Ascending aorta (tissue), 2 donors: ENCODE measurements around the gene HCN2. TPM values are rescaled to one million over a fixed set of nuclear protein-coding genes. Genes with fewer than 3 reads are reported as not detected.
A peak's percentile ranks its signal among the peaks of the same experiment; 100 is the strongest.

ENCODE experiments used
- DNase-seq, 2 donors: peaks; one replicate each; pipeline ENCODE4 v3.0.0-alpha.2; 2019; ENCODE audit warnings: low spot score in 2 of 2
- H3K27ac ChIP-seq, 2 donors: fragments of 200-600 bp; sonication (generic); one replicate each; pipeline ENCODE4 v1.5.1; 2016 to 2017; ENCODE audit warnings: mild to moderate bottlenecking in 1 of 2
- H3K27me3 ChIP-seq: fragments of 200-600 bp; sonication (generic); one replicate; pipeline ENCODE4 v1.5.1; 2017
- H3K36me3 ChIP-seq, 2 donors: fragments of 200-600 bp; sonication (generic); one replicate each; pipeline ENCODE4 v1.5.1; 2016
- H3K4me1 ChIP-seq, 2 donors: fragments of 200-600 bp; sonication (generic); one replicate each; pipeline ENCODE4 v1.5.1; 2016 to 2017; ENCODE audit warnings: mild to moderate bottlenecking in 1 of 2
- H3K4me3 ChIP-seq, 2 donors: fragments of 200-600 bp; sonication (generic); one replicate each; pipeline ENCODE4 v1.5.1; 2016 to 2017; ENCODE audit warnings: mild to moderate bottlenecking in 1 of 2
- H3K9me3 ChIP-seq, 2 donors: fragments of 200-600 bp; sonication (generic); one replicate each; pipeline ENCODE4 v1.5.1; 2016
- CTCF ChIP-seq, 3 experiments: fragments of 200-600 bp in 2 of 3; fragments of 450-650 bp in 1 of 3; sonication (generic) in 2 of 3; IDR thresholded peaks; one replicate each; pipeline ENCODE4 v1.5.1; 2016 to 2019; ENCODE audit warnings: antibody characterized with exemption in 3 of 3, mild to moderate bottlenecking in 1 of 3, moderate library complexity in 1 of 3
- intact Hi-C: fragments of 100-400 bp; cut with DNase I; formaldehyde crosslinking; loops from one replicate; pipeline ENCODE4 v1.15.1; 2023
- total RNA-seq: library from RNA; depleted of rRNA; stranded (reverse); fragments of >200 nt; gene quantifications from one replicate; pipeline ENCODE4 v1.1.0, GENCODE V29; 2016

Gene HCN2
- total RNA-seq, 1 donor from 2014 or later = not detected

GRCh38 chr19:608155-609003 lies 18.7 kb downstream of the HCN2 start:
- no peak for TF ChIP-seq CTCF (IDR thresholded peaks at IDR 0.05)
- no peaks in the 10 kb centered on the region for H3K27me3 ChIP-seq

GRCh38 chr19:609004-609346 lies 19.3 kb downstream of the HCN2 start:
- no peak for TF ChIP-seq CTCF (IDR thresholded peaks at IDR 0.05)
- no peaks in the 10 kb centered on the region for H3K4me1 ChIP-seq
- no peaks in the 10 kb centered on the region for H3K36me3 ChIP-seq
- H3K4me3 ChIP-seq = no peak overlapping the region
- no peaks in the 10 kb centered on the region for H3K27me3 ChIP-seq
- H3K9me3 ChIP-seq = no peaks in the 10 kb centered on the region
- no peak for DNase-seq
- intact Hi-C loops = no loop called here
- H3K27ac ChIP-seq = no peak overlapping the region

More at GRCh38 chr19:608155-609003, 18.7 kb downstream of the HCN2 start:
- H3K4me3 ChIP-seq = no peak overlapping the region
- intact Hi-C loops = no loop called here
- DNase-seq = no peak
- no peaks in the 10 kb centered on the region for H3K9me3 ChIP-seq
- no peaks in the 10 kb centered on the region for H3K36me3 ChIP-seq
- no peak overlapping the region for H3K27ac ChIP-seq
- no peaks in the 10 kb centered on the region for H3K4me1 ChIP-seq

- Histone ChIP-seq H3K36me3 (no peaks in the 10 kb centered on the region), H3K27me3 (no peaks in the 10 kb centered on the region), H3K27ac (no peak overlapping the region), H3K4me3 (peak overlapping the region in 1 of 2 donors; percentile 12), H3K4me1 (no peaks in the 10 kb centered on the region), H3K9me3 (no peaks in the 10 kb centered on the region)
- no peak for DNase-seq
- no peak for TF ChIP-seq CTCF (IDR thresholded peaks at IDR 0.05)
- intact Hi-C loops = no loop called here
Measured at GRCh38 chr19:610071-610800, 20.6 kb downstream of the HCN2 start.

- Histone ChIP-seq H3K36me3 (no peaks in the 10 kb centered on the region), H3K9me3 (no peaks in the 10 kb centered on the region), H3K4me3 (peak overlapping the region in 1 of 2 donors; percentile 12), H3K27me3 (no peaks in the 10 kb centered on the region), H3K27ac (no peak overlapping the region), H3K4me1 (no peaks in the 10 kb centered on the region)
- TF ChIP-seq CTCF (IDR thresholded peaks at IDR 0.05) = no peak
- intact Hi-C loops = no loop called here
- DNase-seq = no peak
Measured at GRCh38 chr19:610801-611480, 21.3 kb downstream of the HCN2 start.

- Histone ChIP-seq H3K4me1 (no peaks in the 10 kb centered on the region), H3K27me3 (no peaks in the 10 kb centered on the region), H3K36me3 (no peaks in the 10 kb centered on the region), H3K9me3 (no peaks in the 10 kb centered on the region), H3K4me3 (no peak overlapping the region), H3K27ac (no peak overlapping the region)
- no peak for DNase-seq
- no peak for TF ChIP-seq CTCF (IDR thresholded peaks at IDR 0.05)
- intact Hi-C loops = no loop called here
Measured at GRCh38 chr19:611481-611868, 21.8 kb downstream of the HCN2 start.
